GM19240 (cell line): ENCODE data around the gene CCDC57.

Source experiments
- DNase-seq: peaks from one replicate; pipeline ENCODE4 v3.0.0; 2011; ENCODE audit warnings: low spot score; ENCODE audit not compliant: insufficient read length

CCDC57 gene

DNA sequence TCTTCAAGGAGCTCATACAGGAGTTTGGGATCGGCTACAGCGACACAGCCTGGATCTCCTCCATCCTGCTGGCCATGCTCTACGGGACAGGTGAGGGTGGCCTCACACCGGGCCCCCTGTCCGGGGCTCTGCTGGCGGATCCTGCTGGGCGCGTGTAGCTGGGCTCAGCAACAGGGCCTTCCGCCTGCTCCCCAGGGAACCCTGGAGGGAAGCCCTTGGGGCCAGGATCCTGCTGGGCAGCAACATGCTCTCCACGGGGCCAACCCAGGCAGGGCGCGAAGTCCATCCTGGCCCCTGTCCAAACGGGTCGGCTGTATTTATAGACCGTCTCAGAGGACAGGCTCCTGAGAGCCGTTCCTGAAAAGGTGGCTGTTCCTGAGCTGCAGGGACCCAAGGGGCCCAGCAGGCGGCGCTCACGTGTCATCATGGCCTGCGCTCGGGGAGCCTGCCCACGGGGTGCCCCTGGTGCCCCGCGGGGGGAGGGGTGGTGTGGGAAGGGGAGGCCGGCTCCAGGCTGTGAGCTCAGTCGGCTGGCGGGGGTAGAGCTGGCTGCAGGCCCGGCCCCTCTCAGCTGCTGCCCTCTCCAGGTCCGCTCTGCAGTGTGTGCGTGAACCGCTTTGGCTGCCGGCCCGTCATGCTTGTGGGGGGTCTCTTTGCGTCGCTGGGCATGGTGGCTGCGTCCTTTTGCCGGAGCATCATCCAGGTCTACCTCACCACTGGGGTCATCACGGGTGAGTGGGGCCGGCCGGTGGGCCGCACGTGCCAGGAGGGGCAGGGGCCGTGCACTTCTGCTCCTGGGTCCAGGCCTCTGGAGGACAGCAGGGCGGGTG is 23.7 kb upstream of the CCDC57 start:
- DNase-seq, result no peak

DNA sequence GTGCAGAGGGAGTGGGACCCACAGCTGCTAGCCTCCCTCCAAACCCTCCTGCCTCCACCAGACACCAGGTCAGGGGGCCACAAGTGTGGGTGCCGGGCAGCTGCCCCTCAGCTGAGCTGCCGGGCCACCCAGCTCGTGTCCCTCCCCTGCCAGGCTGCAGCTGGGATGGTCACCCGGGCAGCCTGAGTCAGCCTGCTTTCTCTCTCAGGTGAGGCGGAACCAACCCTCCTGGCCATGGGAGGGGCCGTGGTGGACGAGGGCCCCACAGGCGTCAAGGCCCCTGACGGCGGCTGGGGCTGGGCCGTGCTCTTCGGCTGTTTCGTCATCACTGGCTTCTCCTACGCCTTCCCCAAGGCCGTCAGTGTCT is 23.1 kb upstream of the CCDC57 start:
- DNase-seq, result no peak

DNA sequence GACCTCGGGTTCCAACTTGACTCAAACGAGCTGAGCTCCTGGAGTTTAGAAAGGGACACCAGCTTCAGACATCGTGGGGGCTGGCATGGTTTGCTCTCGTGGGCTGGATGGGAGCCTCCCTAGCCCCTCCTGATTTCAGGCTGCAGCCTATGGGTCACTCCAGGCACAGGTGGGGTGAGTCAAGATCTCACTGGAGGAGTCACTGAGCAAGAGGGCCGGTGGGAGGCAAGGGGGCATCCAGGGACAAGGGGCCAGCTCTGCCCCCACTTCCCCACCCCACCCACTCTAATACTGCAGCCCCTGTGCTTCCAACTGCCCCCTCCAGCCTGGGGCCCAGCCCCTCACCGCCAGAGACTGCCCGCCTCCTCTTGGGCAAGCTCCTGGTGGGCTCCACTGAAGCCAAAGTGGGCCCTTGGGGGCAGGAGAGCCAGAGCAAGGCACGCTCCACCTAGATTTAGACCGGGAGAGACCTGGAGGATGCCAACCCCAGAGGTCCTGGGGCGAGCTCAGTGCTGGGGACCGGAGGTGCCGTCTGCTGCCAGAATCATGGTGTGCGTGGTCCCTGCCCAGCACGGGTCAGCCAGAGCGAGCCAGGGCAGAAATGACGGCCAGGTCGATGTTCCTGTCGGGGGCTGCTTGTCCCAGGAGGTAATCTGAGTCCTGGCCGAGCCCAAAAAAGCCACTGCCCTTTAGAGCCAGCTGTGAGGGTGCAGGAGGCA is 22.6 kb upstream of the CCDC57 start:
- DNase-seq, result no peak

DNA sequence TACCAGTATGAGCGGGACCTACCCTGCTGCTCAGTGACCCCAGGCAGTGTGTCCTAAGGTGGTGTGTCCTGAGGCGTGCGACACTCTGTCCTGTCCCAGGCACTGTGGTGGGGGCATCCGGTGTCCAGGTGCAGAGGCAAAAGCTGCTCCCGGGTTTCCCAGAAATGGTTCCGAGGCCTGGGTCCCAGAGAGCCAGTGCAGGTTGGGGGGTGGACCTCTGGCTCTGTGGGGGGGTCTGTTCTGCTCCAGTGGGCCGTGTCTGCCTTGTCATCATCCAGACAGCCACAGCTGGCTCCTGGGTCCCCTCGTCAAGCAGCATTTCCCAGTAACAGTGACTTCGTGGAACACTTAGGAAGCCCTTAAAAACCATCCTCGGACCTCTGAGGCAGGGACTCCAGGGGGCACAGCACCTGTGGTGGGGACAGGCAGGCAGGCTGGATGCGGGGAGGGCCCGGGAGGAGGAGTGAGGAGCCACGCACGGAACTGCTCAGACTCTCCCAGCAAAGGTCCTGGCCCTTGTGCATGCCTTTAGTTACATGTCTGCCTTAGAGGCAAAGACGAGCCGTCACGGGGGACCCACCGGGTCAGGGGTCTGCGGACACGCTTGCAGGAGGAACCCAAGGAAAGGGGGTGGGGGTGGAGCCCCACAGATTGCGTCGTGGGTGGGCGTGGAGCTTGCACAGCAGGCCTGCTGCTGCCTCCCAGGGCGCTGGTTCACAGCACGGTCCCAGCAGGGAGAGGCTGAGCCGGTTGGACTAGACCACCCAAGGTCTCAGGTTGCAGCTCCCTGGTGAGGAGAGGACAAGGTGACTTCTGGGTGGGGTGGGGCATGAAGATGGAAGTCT is 21.8 kb upstream of the CCDC57 start:
- no peak for DNase-seq

DNA sequence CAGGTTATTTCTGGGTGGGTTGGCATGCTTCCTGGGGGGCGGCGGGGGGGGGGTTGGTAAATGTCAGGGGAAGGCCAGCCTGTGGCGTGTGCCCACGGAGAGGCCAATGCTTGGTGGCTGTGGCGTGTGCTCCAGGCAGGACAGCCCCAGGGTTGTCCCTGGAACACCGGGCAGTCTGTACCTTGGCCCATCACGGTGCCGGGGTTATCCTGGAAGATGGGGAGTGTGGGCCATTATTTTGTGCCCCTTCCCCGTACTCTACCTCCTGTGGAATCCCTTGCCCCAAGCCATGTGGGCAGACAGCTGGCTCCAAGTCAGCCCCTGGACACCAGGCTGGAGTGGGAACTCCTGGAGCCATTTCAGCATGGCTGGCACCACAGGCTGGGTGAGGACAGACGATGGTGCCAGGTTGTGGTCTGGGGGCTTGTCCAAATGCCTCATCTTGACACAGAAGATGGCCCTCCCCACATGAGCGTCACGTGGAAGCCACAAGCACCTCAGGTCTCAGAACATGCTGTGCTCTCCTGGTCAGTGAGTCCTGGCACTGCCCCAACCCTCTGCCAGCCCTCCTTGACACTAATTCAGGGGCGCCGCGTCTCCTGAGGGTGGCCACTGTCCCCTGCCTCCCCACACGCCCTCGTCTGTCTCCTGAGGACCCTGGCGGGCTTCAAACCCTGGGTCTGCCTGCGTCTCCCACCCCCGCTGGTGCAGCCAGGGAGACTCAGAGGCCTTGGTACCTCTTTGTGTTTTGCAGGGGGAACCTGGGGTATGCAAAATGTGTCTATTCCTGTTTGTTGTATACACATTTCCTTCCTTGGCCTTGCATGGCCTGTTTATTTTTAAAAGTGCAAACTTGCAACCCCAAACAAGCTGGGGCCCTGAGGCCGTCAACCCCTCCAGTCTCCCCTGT is 20.5 kb upstream of the CCDC57 start:
- no peak for DNase-seq

DNA sequence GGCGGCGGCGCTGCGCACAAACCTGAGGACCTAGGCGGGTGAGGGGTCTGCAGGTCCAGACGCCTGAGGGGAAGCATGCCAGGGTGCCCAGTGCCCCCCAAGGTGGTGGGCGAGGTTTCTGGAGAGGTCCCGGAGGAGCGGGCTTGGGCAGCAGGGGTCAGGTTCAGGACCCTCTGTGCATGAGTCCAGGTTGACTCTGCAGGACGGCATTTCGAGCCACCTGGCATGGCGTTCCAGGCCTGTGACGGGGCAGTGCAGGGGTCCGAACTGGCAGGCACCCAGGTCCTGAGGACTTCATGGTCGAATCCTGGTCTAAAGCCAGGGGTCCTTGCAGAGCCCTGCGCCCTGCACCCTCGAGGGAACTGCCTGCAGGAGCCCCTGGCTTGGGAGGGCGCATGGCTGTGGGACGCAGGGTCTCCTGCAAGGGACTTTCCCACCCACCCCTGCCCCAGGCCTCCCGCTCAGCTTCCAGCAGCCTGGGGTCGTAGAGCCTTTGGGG is 19.7 kb upstream of the CCDC57 start:
- DNase-seq, result no peak

DNA sequence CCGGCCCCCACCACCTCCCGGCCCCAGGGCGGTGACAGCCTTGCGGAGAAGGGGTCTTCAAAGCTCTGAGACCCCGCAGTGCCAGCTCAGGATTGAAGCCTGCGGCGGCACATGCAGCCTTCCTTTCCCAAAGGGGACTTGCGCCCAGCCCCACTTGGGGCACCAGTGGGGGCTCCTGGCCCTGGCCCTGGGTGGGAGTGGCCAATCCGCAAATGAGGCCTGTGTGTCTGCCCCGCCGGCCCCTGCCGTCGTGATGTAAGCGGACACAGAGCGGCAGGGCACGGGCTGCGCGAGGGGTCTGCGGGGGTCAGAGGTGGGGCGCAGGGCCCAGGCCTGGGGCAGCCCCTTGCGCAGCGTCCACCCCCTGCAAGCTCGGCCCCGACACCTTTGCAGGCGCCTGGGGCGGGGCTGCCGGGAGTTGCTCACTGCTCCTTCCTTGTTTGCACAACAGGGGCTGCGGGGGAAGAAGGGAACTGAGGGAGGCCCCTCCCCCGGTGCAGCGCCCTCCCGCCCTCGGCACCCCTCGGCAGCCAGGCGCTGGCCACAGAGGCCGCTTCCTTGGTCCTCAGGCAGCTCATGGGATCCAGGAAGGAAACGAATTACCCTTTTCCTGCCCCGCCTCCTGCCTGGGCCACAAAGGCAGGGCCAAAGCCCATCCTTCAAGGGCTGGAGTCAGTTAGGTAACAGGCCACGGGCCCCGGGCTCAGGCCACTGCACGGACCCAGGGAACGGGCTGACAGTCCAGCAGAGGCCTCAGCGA is 19.1 kb upstream of the CCDC57 start:
- DNase-seq, result no peak

DNA sequence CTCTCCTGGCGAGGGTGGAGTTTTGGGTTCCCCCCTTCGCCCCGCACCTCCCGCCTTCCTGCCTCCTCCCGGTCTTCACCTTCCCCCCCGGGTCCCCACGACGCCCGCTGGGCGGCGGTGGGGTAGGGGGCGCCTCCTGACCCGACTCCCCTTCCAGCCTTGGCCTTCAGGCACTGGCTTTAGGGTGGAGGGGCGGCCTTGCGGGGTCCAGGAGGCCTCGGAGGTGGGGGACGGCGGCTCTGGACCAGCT is 18.6 kb upstream of the CCDC57 start:
- DNase-seq, result no peak

DNA sequence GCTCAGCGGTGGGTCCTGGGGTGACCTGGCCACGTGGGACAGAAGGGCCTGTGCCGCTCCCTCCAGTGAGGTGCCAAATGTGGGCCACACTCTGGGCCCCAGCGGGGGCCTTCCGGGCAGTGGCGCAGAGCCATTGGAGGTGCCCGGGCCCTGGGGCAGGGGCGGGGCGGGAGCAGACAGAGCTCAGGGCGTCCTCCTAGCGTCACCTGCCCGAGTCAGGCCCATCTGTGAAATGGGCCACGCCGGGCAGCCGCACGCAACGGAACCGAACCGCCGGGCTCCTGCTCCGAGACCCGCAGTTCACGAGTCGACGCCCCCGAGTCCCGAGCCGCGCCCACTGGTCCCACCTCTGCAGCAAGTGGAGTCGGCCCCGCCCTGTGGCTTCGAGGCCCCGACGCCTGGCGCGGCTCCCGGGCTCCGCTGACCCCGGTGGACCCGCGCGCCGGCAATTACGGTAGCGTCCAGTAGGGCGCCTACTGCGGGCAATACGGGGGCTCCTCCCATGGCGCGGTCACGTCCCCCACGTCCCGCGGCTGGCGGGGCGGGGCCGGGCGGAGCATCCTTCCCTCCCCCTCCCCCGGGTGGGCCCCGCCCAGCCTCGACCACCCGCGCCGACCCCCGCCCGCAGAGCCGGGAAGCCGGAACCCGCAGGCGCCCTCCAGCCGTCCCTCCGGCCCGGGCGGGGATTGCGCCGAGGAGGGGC is 18.1 kb upstream of the CCDC57 start:
- peak; percentile 82 for DNase-seq

DNA sequence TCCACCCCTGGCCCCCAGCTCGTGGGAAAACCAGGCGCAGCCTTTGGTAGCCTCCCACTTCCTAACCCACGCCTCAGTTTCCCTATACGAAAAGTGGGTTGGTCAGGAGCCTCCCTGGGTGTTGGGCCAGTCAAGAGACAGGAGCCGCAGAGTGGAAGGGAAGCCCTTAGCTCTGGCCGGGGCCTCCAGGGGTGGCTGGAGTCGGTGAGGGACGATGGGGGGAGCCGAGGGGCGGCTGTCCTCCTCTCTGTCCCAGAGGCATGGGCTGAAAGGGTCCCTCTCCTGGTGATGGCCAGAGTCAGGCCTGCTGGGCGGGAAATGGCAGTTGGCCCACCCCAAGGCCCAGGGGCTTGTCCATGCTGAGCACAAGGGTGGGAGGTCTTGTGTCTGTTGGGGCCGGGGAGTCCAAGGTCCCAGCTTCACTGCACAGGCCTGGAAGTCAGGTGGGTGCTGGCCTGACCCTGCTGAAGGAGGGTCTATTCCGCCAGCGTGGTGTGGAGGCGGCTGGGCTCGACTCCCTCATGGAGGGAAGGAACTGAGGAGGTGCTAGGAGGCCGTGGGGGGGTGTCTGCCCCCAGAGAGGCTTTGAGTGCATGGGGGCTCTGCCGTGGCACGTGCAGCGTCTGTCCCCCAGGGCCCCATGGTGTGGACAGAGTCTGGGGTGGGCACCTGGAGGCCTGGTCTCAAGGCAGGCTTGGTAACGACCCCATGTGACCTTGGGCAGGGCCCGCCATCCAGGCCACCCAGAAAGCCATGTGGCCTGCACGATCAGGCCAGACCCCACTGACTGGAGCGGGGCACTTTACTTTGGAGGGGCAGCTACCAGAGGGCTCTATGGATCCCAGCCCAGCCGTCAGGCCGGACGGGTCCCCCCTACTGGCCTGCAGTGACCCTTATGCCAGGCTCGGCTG is 17.3 kb upstream of the CCDC57 start:
- no peak for DNase-seq

DNA sequence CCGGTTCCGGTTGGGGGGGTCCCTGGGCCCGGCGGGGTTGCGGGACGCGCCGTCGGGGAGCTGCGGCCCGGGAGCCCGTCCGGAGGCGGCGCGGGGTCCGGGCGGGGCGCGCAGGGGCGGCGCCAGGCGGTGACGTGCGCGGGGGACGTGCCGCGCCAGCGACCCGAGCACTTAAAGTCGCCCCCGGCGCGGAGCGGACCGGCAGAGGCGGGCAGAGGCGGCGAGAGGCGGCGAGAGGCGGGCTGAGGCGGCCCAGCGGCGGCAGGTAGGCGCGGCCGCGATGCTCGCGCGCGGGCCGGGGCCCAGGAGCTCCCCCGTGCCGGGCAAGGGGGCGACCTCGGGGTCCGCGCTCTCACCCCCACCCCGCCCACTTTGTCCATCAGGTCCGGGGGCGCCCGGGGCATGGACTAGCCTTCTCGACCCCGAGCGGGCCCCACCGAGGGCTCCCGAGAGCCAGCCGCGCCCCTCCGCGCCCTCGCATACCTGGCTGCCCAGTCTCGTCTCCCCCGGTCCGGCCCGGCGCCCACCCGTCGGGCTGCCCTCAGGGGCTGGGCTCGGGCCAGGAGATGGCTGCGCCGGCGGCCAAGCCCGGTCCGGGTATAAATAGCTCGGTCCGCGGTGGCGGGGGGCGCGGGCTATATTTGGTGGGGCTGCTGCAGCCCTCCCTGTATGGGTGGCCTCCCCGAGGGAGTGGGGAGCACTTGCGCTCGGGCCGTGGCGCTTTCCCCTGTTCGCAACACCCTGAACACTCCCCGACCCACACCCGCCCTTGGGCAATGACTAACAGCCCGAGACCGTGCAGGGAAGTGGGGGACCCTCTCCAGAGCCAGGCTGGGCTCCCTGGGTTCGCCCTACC is 16.4 kb upstream of the CCDC57 start, which contains the start of gene SLC16A3:
Gene SLC16A3, plus strand, starts transcription at position 201 of the 856 bp plus-strand sequence. CDS start 6,967 bp downstream, outside the sequence.
- peak; percentile 86 for DNase-seq

DNA sequence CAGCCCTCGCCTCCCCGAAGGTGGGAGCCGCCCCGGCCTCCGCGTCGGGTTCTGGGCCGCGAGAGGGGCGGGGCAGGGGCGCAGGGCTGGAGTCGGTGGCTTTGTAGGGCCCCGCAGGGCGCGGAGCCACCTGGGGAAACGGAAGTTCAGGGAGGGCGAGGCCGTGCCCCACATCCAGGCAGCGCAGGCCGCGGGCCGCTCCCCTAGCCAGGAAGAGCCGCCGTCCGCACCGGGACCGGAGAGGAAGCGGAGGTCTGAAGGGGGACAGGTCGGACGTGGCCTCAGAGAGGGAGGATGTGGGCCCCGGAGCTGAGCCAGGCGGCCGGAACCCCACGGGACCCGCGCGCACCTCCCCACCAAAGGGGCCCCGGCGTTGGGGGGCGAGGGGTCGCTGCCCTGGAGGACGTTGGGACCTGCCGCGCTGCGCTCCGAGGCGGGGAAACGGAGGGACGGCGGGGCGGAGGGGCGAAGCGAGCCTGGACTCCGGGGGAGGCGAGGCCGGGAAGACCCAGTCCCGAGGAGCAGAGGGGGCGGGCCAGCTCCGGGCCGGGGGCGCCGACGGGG is 15.7 kb upstream of the CCDC57 start:
- no peak for DNase-seq

DNA sequence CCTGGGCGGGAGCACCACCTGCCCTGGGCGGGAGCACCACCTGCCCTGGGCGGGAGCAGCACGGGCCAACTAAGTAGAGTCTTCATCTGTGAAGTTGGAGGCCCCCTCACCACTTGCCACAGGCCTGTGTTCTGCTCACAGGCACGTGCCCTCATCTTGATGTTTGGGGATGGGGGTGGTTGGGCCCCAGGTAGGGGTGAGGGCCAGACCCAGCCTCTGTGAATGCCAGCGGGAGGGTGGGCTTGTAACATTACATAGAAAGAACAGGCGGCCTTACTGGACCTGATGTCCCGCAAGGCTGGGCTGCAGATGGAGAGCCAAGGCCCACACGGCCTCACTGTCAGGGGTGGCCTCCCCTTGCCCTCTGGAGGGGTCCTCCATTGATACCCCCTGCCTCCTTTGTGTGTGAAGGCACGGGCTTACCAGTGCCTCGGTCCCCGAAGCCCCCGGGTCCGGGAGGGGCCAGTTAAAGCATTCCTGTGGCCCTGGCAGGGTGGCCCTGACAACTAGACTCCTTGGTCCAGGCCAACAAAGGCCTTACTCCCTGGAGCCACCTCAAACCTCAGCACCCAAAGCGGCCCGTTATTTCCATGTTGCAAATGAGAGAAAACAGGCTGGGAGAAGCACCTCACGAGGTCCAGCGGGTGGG is 15.1 kb upstream of the CCDC57 start:
- no peak for DNase-seq

DNA sequence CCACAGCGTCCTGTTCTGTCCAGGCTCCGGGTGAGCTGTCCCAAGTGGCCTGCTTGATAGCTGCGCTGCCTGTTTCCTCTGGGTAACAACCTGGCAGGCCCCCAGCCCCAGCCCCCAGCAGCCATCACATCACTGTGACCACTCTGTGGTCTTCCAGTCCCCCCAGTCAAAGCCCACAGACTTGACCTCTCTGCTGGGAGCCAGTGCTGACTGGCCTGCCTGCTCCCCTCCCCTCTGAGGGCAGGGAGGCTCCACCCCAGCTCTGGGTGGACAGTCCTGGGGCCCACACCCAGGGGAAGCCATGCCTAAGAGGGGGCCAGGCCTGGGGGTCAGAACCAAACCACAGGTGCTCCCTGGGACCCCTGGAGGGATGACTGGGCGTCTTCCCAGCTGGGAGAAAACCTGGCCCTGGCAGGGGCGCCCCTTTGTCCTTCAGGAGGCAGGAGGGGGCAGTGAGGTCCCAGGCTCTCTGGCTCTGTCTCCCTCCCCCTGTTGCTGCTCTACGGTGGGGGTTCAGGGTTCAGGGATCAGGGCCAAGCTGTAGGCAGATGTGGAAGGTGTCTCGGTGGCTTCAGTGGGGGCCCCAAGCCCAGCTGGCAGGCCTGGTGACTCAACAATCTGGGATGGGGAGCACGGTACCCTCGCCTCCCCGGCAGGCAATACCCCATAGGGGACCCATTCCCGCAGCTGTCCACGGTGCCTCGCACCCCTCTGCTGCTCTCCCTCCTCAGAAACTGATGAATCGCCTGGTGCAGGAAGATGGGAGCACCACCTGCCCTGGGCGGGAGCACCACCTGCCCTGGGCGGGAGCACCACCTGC is 14.4 kb upstream of the CCDC57 start:
- no peak for DNase-seq

DNA sequence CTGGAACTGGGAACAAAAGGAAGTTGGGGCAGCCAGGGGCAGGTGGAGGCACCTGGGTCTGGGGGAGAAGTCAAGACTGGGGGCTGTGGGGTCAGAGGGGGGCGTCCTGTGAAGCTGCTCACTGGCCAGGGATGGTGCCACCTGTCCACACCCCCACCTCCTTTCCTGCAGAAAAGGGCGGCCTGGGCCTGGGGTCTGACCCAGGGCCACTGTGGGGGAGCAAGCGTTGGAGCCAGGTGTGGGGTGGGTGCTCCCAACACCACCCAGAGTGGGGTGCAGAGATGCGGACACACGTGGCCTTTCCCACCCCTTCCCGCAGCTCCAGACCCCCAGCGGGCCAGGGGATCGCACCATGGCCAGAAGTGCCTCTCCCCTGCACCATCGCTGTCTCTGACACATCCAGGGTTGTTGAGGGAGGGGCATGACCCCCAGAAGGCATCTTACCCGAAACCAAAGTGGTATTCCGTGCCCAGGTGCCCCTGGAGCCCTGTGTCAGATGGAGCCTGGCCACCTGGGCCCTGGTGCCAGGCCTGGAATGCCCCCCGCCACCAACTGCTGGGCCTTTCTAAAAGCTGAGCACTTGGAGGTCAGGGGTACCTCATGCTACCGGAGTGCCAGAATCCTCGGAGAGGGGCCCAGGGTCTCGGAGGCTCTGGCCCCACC is 13.6 kb upstream of the CCDC57 start:
- no peak for DNase-seq
